Measurements from ENCODE around the gene RHOT2.

Gene RHOT2

GRCh38 chr16:667780-668518 is at the start of gene RHOT2:
Gene RHOT2 (plus strand): TSS chr16:668132. CDS start chr16:668200, 68 bp downstream.
- DNase-seq (ENCODE audit: low read depth): peak; percentile 94

GRCh38 chr16:619476-620100 is 48.3 kb upstream of the RHOT2 start:
- no peak for DNase-seq (ENCODE audit: low read depth)
- H3K4me3 ChIP-seq (ENCODE audit: low read length): no peak overlapping the region
- no peak for TF ChIP-seq CTCF (IDR thresholded peaks at IDR 0.05; ENCODE audit: insufficient read depth, low read depth, low read length, missing control alignments)

More at GRCh38 chr16:667780-668518, at the start of gene RHOT2:
- peak within 1 kb of the TSS; percentile 76 for H3K4me3 ChIP-seq (ENCODE audit: low read length)
- TF ChIP-seq CTCF (IDR thresholded peaks at IDR 0.05; ENCODE audit: insufficient read depth, low read depth, low read length, missing control alignments): peak; percentile 33

GRCh38 chr16:620700-621525 is 47.0 kb upstream of the RHOT2 start:
- no peak overlapping the region for H3K4me3 ChIP-seq (ENCODE audit: low read length)
- DNase-seq (ENCODE audit: low read depth): peak; percentile 55
- no peak for TF ChIP-seq CTCF (IDR thresholded peaks at IDR 0.05; ENCODE audit: insufficient read depth, low read depth, low read length, missing control alignments)

- H3K4me3 ChIP-seq (ENCODE audit: low read length): no peak overlapping the region
- TF ChIP-seq CTCF (IDR thresholded peaks at IDR 0.05; ENCODE audit: insufficient read depth, low read depth, low read length, missing control alignments): no peak
Observed at GRCh38 chr16:621526-622105, 46.3 kb upstream of the RHOT2 start.

GRCh38 chr16:622920-623280 is 45.0 kb upstream of the RHOT2 start:
- no peak overlapping the region for H3K4me3 ChIP-seq (ENCODE audit: low read length)
- no peak for TF ChIP-seq CTCF (IDR thresholded peaks at IDR 0.05; ENCODE audit: insufficient read depth, low read depth, low read length, missing control alignments)
- DNase-seq (ENCODE audit: low read depth): no peak

More at GRCh38 chr16:621526-622105, 46.3 kb upstream of the RHOT2 start:
- peak; percentile 36 for DNase-seq (ENCODE audit: low read depth)

- no peak overlapping the region for H3K4me3 ChIP-seq (ENCODE audit: low read length)
- TF ChIP-seq CTCF (IDR thresholded peaks at IDR 0.05; ENCODE audit: insufficient read depth, low read depth, low read length, missing control alignments): no peak
- DNase-seq (ENCODE audit: low read depth): no peak
Observed at GRCh38 chr16:624526-625070, 43.3 kb upstream of the RHOT2 start.
